Prostate gland (tissue), 2 donors: ENCODE data around the gene SELENOO. TPM values are rescaled to one million over a fixed set of nuclear protein-coding genes. Genes with fewer than 3 reads are reported as not detected.

ENCODE experiments used
- DNase-seq: peaks from one replicate; pipeline ENCODE4 v3.0.0-alpha.2; 2019; ENCODE audit warnings: low spot score
- H3K27ac ChIP-seq, 2 donors: fragments of 200-600 bp; sonication (generic); 2 replicates each; pipeline ENCODE4 v1.5.1; 2017 to 2019
- H3K27me3 ChIP-seq: fragments of 200-600 bp; sonication (generic); replicated peaks from 2 replicates; pipeline ENCODE4 v1.5.1; 2019; ENCODE audit not compliant: insufficient read depth
- H3K36me3 ChIP-seq, 2 donors: fragments of 200-600 bp; sonication (generic); 1 replicate in 1 of 2; 2 replicates in 1 of 2; pipeline versions ENCODE4 v1.5.1 to v1.8.1; 2017 to 2019
- H3K4me1 ChIP-seq: fragments of 200-600 bp; sonication (generic); replicated peaks from 2 replicates; pipeline ENCODE4 v1.5.1; 2019
- H3K4me3 ChIP-seq, 2 donors: fragments of 200-600 bp; sonication (generic); 2 replicates each; pipeline ENCODE4 v1.5.1; 2017 to 2019
- H3K9me3 ChIP-seq: fragments of 200-600 bp; sonication (generic); 2 replicates; pipeline ENCODE4 v1.5.1; 2017
- POLR2A ChIP-seq: fragments of 450-650 bp; IDR thresholded peaks from one replicate; pipeline ENCODE4 v1.6.1; 2016; ENCODE audit warnings: antibody characterized with exemption, mild to moderate bottlenecking
- POLR2AphosphoS5 ChIP-seq: sonication (generic); formaldehyde crosslinking; IDR thresholded peaks from one replicate; pipeline ENCODE4 v1.6.1; 2017; ENCODE audit warnings: antibody characterized with exemption
- WGBS: methylation state at CpG from one replicate; pipeline ENCODE4 v1.1.5; 2018; 5-methylcytosine and 5-hydroxymethylcytosine counted together
- intact Hi-C: fragments of 100-400 bp; cut with DNase I; formaldehyde crosslinking; loops from one replicate; pipeline ENCODE4 v1.14.2; 2022
- total RNA-seq, 2 donors: library from RNA; depleted of rRNA; stranded (reverse); fragments of >200 nt; gene quantifications; one replicate each; pipeline ENCODE4 v1.1.0, GENCODE V29; 2016
- TF ChIP-seq, protein P1 (sequence below), 4 experiments: fragments of 200-600 bp in 2 of 4; fragments of 450-650 bp in 2 of 4; sonication (generic) in 2 of 4; IDR thresholded peaks; 1 replicate in 3 of 4; 2 replicates in 1 of 4; pipeline ENCODE4 v1.5.1; 2016 to 2019; ENCODE audit warnings: antibody characterized with exemption in 4 of 4, mild to moderate bottlenecking in 2 of 4, moderate library complexity in 2 of 4

Gene SELENOO
- total RNA-seq, 2 donors from 2014 or later = 51.8 to 58.5 TPM

DNA sequence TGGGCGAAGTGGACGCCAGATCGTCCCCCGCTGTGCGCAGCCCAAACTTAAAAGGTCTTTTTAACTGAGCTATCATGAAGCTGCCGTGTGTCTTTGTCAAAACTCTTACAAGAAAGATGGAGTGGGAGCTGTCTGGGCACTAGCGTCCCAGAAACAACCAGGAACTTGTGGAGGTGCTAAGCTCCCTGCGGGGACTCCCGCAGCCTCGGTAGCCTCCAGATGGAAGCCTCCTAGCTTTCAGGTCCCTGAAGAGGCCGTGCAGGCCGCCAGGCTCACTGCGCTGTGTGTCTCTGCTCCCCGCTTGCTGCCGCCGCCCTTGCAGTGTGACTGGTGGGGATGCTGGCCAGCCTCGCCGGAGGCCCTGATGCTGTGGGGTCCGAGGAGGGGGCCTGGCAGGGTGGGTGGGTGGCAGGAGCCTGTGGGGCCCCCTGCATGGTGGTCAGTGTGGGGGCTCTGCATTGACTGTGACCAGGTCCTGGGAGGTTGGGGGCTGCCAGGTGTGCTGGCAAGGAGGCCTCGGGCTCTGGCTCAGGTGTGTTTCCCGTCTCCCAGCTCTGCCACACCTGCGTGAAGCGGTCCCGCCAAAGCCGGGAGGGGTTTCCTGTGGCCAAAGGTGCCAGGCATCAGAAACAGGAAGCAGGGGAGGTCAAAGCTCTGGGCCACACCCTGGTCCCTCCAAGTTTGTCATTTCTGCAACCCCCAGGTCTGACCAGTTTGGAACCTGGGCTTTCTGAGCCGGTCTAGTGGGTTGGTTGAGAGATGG, 13.9 kb upstream of the SELENOO start:
- 35% methylated on average over 26 of the region's 26 CpGs for WGBS
- DNase-seq = no peak
- Histone ChIP-seq H3K4me3 (peak overlapping the region; percentile 58 to 64), H3K9me3 (no peaks in the 10 kb centered on the region), H3K27me3 (no peaks in the 10 kb centered on the region), H3K4me1 (peaks cover 20% of the 10 kb centered on the region), H3K27ac (peak overlapping the region; percentile 64 to 72), H3K36me3 (no peaks in the 10 kb centered on the region)
- intact Hi-C loops = no loop called here
- TF ChIP-seq, protein P1, sequence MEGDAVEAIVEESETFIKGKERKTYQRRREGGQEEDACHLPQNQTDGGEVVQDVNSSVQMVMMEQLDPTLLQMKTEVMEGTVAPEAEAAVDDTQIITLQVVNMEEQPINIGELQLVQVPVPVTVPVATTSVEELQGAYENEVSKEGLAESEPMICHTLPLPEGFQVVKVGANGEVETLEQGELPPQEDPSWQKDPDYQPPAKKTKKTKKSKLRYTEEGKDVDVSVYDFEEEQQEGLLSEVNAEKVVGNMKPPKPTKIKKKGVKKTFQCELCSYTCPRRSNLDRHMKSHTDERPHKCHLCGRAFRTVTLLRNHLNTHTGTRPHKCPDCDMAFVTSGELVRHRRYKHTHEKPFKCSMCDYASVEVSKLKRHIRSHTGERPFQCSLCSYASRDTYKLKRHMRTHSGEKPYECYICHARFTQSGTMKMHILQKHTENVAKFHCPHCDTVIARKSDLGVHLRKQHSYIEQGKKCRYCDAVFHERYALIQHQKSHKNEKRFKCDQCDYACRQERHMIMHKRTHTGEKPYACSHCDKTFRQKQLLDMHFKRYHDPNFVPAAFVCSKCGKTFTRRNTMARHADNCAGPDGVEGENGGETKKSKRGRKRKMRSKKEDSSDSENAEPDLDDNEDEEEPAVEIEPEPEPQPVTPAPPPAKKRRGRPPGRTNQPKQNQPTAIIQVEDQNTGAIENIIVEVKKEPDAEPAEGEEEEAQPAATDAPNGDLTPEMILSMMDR (IDR thresholded peaks at IDR 0.05) = no peak
- TF ChIP-seq POLR2A (no peak), POLR2AphosphoS5 (no peak)

DNA sequence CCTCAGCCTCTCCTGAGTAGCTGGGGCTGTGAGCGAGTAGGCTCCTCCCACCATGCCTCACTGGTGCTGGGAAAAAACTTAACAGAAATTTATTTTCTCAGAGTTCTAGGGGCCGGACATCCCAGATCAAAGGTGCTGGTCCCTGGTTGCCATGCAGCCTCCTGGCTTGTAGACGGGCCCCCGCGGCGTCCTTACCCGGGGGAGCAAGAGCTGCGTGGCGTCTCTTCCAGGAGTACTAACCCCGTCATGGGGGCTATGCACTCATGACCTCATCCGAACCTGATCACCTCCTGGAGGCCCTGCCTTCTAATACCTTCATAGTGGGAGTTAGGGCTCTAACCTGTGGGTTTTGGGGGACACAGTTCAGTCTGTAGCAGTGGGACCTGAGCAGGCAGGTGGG, 12.5 kb upstream of the SELENOO start:
- peaks cover 0 to 2% of the 10 kb centered on the region in 2 donors for H3K36me3 ChIP-seq
- no peaks in the 10 kb centered on the region for H3K9me3 ChIP-seq
- H3K4me1 ChIP-seq = peaks cover 20% of the 10 kb centered on the region
- TF ChIP-seq, protein P1 (IDR thresholded peaks at IDR 0.05) = no peak
- no peak for TF ChIP-seq POLR2AphosphoS5
- TF ChIP-seq POLR2A = no peak
- intact Hi-C loops = no loop called here
- H3K4me3 ChIP-seq = no peak overlapping the region
- H3K27me3 ChIP-seq = no peaks in the 10 kb centered on the region
- no peak overlapping the region for H3K27ac ChIP-seq
- no peak for DNase-seq
- WGBS = 97% methylated on average over 11 of the region's 11 CpGs

DNA sequence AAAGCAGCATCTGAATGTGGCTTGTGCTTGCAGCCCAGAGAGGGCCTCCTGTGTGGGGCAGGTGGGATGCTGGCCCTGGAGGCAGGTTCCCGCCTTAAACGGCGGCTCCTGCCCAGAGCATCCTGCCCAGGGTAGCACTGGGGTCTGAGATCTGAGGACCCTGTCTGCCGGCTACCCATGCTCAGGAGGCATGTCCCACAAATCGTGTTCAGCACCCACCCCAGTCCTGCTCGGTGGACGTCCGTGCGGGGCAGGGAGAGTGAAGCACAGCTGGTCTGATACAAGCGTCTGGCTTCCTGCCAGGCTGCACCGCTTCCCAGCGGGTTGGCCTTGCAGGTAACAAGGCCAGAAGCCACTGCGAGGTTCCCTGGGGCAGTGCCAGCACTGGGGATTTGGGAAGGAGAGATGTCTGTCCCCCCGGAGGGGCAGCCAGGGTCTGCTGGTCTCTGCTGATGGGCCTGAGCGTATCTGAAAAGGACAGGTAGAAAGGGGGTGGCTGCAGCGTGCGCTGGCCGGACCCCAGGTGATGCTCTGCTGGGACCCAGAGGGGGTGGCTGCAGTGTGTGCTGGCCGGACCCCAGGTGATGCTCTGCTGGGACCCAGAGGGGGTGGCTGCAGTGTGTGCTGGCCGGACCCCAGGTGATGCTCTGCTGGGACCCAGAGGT, 11.5 kb upstream of the SELENOO start:
- 57% methylated on average over 20 of the region's 20 CpGs for WGBS
- TF ChIP-seq POLR2AphosphoS5 (no peak), POLR2A (no peak)
- TF ChIP-seq, protein P1 (IDR thresholded peaks at IDR 0.05) = no peak
- Histone ChIP-seq H3K4me3 (no peak overlapping the region), H3K27ac (peak overlapping the region; percentile 75 to 83), H3K9me3 (no peaks in the 10 kb centered on the region), H3K27me3 (no peaks in the 10 kb centered on the region), H3K4me1 (peaks cover 13% of the 10 kb centered on the region), H3K36me3 (peaks cover 2 to 11% of the 10 kb centered on the region in 2 donors)
- no peak for DNase-seq
- intact Hi-C loops = no loop called here

DNA sequence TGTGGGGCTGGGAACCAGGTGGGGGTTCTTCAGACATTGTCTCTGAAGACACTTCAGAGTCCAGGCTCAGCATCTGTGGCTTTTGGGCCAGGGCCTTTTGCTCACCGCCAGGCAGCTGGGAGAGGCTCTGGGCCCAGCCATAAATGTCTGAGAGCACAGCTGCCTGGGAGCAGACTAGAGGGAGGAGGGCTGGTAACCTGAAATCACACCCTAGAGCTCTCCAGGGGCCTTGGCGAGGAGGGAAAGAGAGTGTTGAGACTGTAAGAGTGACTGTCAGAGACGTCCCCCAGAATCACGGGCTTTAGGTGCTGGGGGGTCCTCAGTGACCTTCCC, 11.0 kb upstream of the SELENOO start:
- Histone ChIP-seq H3K9me3 (no peaks in the 10 kb centered on the region), H3K4me1 (peaks cover 12% of the 10 kb centered on the region), H3K36me3 (peaks cover 5 to 11% of the 10 kb centered on the region in 2 donors), H3K4me3 (peak overlapping the region; percentile 31 to 40), H3K27ac (peak overlapping the region; percentile 75 to 83), H3K27me3 (no peaks in the 10 kb centered on the region)
- 11% methylated on average over 4 of the region's 4 CpGs for WGBS
- DNase-seq = no peak
- intact Hi-C loops = no loop called here
- TF ChIP-seq, protein P1 (IDR thresholded peaks at IDR 0.05) = no peak
- TF ChIP-seq POLR2AphosphoS5 (no peak), POLR2A (no peak)
